Cerebellar cortex (tissue), 1 donor: ENCODE results near the gene MZF1.
"Not testable (repeated sequence)": the region's sequence is repeated elsewhere in the genome, so short reads cannot be mapped to it uniquely, and the experiment has no call there.

ENCODE experiments used
- DNase-seq: peaks from one replicate; pipeline ENCODE4 v3.0.0-alpha.2; 2015; ENCODE audit warnings: low spot score

MZF1 gene

GRCh38 chr19:58555369-58555885 lies 17.7 kb downstream of the MZF1 start:
- no peak for DNase-seq

DNA sequence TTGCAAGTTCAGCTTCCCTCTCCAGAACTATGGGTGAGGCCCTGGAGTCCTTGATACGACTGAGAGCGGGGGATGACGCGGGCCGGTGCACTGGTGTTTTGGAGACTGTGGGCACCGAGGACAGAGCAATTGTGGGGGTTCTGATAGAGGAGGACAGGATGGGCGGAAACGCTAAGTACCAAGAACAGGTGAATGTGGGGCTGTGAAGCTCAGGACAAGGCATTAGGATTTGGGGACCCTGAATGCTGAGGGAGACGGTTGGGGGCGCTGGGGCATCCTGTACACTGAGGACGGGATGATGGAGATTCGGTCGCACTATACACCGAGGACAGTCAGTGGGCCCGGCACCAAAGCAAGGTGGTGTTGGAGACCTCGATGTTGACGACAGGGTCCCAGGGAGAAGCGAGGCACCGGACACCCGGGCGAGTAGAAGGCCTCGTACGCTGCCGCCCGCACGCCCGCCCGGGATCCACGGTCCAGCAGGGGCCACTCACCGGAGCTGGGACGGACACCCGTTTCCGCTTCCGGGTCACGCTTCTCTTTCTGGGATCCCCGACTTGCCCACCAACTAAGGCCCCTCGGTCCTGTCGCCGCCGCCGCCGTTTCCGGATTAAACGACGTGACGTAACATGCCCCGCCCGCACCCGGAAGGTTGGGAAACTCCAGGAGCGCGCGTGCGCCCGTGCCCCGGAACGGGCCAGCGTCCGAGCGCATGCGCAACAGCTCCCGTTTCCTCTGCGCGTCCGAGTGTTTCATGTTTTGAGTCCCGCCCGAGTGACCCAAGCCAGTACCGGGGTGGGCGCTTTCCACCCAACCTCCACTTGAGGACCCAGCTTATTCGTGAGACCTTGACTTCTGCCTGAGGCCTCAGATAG lies 18.4 kb downstream of the MZF1 start, which contains the start of gene CHMP2A:
Gene CHMP2A (minus strand): TSS at position 612 of the 875 bp plus-strand sequence. CDS start 893 bp downstream, outside the sequence.
- DNase-seq, result peak; percentile 97

DNA sequence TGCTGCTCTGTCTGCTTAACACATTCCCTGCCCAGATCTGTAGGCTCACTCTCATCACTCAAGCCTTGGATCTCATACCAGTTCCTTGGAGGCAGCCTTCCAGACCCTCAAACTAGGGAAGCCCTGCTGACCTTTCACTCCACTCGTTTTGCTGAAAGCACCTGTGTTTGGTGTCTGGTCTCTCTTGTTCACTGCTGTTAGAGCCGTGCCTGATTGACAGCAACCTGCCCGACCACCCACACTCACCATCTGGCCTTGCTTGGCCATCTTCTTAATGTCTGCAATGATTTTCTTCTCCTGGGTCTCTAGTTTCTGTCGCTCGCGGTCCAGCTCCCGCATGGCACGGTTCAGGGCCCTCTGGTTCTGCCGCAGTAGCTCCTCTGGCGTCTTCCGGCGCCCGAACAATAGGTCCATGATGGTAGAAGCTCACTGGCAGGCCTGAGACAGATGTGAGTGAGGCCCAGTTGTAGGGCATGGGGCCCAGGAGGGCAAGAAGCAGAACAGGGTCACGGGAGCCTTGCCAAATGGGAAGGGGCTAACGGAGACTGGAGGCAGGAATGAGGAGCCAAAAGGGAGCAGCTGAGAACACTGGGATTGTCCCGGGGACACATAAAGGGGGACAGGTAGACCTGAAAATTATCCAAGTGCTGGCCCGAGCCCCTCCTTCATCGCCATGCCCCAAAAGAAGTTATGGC lies 19.2 kb downstream of the MZF1 start:
- no peak for DNase-seq

DNA sequence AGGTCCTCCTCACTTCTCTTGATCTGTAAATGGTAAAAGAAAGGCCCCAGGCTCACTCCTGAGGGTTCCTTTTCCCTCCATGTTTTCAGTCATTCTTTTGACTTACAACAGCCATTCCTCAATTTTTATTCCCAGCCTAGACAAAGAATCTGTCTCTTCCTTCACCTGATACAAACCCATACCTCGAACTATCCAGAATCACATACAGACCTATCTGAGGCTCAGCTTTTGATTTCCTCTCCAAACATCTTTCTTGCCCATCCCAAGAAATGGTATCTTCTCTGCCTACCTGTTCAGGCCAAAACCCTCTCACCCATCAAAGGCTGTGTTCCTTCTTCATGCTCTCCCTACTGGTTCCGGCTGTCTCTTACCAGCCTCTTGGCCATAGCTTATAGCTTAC lies 20.5 kb downstream of the MZF1 start:
- no peak for DNase-seq

DNA sequence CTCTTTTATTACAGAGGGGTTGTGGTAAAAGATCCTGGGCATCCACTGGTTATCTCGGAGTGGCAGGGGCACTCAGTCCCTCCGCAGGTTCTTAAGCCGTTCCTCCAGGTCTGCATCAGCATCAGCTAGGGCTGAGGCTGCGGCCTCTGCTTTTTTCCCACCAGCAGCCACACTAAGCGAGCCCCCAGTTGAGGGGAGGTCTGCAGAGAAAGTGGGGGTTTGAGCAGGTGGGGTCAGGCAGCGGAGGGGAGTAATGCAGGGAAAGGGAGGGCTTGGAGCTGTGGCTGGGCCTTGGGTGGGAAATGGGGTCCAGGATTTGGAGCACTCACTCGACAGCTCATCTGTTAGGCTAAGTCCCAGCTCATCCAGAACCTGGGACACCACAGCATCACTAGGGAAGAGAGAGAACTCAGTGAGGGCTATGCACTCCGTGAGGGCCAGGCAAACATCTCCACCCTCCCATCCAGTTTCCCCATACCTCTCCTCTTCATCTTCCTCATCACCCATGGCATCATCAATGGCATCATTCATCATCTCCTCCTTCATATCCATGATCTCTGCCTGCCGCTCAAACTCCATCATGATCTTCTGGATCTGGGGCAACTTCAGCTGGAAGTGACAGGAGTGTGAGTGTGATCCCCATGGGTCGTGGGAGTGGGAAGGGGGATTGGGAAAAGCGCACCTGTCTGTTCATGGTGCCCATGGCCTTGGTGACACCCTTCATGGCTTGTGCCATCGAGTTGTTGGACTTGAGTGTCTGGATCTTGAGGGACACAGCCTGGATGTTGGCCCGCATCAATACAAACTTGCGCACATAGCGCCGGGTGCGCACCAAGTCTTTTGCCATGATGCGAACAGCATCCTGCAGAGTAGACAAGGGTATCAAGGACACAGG lies 21.3 kb downstream of the MZF1 start:
- no peak for DNase-seq

GRCh38 chr19:58551123-58551497 lies 22.0 kb downstream of the MZF1 start:
- no peak for DNase-seq

- no peak for DNase-seq
These were observed 22.6 kb downstream of the MZF1 start for GRCh38 chr19:58550362-58551122.

DNA sequence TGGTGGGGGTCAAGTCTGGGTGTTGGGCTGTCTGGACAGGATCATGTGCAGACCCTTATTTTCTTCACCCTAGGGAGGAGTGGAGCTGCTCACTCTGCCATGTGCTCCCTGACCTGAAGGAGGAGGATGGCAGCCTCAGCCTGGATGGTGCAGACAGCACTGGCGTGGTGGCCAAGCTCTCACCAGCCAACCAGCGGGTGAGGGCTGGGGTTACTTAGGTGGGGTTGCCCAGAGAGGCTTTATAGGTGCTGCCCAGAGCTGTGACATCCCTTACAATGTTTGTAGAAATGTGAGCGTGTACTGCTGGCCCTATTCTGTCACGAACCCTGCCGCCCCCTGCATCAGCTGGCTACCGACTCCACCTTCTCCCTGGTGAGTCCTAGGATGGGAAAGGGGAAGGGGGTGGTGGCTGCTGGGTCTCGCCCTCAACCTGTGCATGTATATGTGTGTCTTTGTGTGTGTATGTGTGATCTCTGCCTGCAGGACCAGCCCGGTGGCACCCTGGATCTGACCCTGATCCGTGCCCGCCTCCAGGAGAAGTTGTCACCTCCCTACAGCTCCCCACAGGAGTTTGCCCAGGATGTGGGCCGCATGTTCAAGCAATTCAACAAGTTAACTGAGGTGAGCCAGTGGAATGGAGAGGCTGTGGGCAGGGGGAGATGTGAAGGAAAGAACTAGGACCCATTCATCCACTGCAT lies 23.3 kb downstream of the MZF1 start:
- DNase-seq, result no peak

DNA sequence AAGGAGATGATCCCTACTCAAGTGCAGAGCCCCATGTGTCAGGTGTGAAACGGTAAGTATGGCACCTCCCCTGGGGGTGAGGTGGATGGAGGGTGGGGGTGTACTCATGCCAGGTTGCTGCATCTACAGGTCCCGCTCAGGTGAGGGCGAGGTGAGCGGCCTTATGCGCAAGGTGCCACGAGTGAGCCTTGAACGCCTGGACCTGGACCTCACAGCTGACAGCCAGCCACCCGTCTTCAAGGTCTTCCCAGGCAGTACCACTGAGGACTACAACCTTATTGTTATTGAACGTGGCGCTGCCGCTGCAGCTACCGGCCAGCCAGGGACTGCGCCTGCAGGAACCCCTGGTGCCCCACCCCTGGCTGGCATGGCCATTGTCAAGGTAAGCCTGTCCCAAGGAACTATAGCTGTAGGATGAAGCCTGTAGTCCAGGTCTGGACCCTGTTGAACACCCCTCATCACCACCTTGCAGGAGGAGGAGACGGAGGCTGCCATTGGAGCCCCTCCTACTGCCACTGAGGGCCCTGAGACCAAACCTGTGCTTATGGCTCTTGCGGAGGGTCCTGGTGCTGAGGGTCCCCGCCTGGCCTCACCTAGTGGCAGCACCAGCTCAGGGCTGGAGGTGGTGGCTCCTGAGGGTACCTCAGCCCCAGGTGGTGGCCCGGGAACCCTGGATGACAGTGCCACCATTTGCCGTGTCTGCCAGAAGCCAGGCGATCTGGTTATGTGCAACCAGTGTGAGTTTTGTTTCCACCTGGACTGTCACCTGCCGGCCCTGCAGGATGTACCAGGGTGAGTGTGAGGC lies 24.1 kb downstream of the MZF1 start:
- no peak for DNase-seq

DNA sequence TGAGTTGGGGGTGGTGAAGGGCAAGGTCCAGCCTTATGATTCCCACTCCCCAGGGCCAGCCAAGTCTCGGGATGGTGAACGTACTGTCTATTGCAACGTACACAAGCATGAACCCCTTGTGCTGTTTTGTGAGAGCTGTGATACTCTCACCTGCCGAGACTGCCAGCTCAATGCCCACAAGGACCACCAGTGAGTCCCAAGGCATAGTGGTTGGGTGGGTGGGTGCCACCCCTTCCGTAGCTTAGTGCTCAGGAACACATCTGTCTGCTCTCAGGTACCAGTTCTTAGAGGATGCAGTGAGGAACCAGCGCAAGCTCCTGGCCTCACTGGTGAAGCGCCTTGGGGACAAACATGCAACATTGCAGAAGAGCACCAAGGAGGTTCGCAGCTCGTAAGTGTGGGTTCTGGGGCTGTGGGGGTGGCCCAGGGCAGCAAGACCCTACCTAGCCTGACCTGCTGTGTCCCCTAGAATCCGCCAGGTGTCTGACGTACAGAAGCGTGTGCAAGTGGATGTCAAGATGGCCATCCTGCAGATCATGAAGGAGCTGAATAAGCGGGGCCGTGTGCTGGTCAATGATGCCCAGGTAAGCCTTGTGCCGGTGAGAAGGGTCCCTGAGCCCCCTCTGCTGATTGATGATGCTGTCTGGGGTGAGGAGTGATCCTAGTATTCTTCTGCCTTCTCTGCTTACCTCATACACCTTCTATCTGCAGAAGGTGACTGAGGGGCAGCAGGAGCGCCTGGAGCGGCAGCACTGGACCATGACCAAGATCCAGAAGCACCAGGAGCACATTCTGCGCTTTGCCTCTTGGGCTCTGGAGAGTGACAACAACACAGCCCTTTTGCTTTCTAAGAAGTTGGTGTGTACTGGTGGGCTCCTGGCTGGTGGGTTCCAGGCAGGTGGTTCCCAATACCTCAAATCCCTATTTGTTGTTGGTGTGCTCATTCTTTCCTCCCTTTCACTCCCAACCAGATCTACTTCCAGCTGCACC lies 25.5 kb downstream of the MZF1 start:
- DNase-seq, result no peak

DNA sequence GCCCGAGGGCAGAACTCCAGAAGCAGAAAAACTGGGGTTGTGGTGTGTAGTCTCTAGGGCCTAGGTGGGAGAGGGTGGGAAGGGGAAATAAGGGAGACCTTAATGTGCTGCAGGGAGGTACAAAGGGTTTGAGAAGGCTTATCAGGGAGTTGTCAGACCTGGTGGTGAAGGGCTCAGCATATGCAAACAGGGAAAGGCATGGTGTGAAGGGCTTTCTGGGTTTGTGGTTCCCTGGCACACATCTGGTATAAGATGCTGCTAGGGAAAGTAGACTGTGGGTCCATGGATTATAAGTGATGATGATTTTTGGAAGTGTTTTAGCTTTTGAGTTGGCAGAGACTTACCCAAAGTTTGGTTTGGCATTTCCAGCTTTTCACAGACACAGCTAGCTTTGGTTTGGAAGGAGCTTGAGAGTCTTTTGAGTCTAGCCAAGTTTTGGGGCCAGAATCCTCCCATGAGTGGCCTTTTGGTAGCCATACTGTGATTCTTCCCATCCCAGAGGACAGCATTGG lies 27.1 kb downstream of the MZF1 start:
- DNase-seq, result no peak

- DNase-seq, result no peak
These were observed 27.7 kb downstream of the MZF1 start for GRCh38 chr19:58545286-58546018.

DNA sequence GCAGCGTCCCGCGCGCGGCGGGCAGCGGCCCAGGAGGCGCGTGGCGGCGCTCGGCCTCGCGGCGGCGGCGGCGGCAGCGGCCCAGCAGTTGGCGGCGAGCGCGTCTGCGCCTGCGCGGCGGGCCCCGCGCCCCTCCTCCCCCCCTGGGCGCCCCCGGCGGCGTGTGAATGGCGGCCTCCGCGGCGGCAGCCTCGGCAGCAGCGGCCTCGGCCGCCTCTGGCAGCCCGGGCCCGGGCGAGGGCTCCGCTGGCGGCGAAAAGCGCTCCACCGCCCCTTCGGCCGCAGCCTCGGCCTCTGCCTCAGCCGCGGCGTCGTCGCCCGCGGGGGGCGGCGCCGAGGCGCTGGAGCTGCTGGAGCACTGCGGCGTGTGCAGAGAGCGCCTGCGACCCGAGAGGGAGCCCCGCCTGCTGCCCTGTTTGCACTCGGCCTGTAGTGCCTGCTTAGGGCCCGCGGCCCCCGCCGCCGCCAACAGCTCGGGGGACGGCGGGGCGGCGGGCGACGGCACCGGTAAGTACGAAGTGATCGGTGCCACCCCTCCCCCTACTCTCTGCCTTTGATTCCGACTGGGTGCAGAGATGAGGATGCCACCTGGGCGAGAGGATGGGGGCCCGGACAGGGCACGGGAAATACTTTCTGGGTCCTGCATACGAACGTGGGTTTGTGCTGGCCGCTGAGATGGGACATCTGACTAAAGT lies 28.4 kb downstream of the MZF1 start:
- no peak for DNase-seq

- peak; percentile 99 for DNase-seq
These were observed 29.1 kb downstream of the MZF1 start, which contains the start of gene TRIM28 for GRCh38 chr19:58543826-58544590. TSS of gene TRIM28 (plus strand) at chr19:58544064. CDS start at chr19:58544758, 694 bp downstream.

DNA sequence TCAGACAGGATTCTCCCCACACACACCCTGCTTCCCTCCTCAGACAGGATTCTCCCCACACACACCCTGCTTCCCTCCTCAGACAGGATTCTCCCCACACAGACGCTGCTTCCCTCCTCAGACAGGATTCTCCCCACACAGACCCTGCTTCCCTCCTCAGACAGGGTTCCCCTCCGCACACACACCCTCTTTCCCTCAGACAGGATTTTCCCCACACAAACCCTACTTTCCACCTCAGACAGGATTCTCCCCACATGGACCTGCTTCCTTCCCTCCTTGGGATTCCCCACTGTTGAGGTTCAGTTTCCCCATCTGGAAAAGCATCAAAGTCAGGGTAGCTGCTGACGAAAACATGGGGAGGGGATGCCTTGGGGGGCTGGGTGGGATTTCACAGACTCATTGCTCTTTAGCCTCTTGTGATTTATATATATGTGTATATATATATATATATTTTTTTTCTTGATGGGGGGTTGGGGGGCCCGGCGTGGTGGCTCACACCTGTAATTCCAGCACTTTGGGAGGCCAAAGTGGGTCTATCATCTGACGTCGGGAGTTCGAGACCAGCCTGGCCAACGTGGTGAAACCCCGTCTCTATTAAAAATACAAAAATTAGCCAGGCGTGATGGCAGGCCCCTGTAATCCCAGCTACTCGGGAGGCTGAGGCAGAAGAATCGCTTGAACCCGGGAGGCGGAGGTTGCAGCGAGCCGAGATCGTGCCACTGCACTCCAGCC lies 30.3 kb downstream of the MZF1 start:
- not testable (repeated sequence) for DNase-seq
